ENCODE measurements around the gene GRK5. TPM values are rescaled to one million over a fixed set of nuclear protein-coding genes. Genes with fewer than 3 reads are reported as not detected.
"Not testable (repeated sequence)": the region's sequence is repeated elsewhere in the genome, so short reads cannot be mapped to it uniquely, and the experiment has no call there.

Gene GRK5
- total RNA-seq, 1 donor from 2014 or later: 43.2 TPM

DNA sequence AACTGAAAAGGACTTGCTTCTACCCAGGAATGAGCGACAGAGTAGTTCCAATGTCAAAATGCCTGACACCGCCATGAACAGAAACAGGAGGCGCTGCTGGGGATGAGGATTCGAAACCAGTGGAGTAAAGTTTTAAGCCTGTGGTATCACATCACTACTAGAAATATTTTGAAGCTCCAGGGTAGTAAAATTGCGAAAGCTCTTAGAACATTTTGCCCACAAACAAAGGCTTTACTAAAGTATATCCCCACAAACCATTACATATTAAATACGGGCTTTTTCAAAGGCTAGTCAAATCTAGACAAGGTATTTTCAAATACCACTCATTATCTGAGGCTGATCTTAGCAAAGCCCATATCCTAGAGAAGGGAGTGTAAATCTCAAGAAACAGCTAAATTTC lies 31.2 kb upstream of the GRK5 start:
- no peak for DNase-seq (ENCODE audit: extremely low spot score, unreplicated experiment)
- Mint-ChIP-seq H3K27me3 (ENCODE audit: unreplicated experiment) (no peaks in the 10 kb centered on the region), H3K4me3 (ENCODE audit: unreplicated experiment) (no peak overlapping the region), H3K9me3 (ENCODE audit: unreplicated experiment) (no peaks in the 10 kb centered on the region), H3K27ac (ENCODE audit: unreplicated experiment) (no peak overlapping the region), H3K36me3 (ENCODE audit: unreplicated experiment) (peaks cover 21% of the 10 kb centered on the region), H3K4me1 (ENCODE audit: unreplicated experiment) (peaks cover 31% of the 10 kb centered on the region)
- TF ChIP-seq, protein P1, sequence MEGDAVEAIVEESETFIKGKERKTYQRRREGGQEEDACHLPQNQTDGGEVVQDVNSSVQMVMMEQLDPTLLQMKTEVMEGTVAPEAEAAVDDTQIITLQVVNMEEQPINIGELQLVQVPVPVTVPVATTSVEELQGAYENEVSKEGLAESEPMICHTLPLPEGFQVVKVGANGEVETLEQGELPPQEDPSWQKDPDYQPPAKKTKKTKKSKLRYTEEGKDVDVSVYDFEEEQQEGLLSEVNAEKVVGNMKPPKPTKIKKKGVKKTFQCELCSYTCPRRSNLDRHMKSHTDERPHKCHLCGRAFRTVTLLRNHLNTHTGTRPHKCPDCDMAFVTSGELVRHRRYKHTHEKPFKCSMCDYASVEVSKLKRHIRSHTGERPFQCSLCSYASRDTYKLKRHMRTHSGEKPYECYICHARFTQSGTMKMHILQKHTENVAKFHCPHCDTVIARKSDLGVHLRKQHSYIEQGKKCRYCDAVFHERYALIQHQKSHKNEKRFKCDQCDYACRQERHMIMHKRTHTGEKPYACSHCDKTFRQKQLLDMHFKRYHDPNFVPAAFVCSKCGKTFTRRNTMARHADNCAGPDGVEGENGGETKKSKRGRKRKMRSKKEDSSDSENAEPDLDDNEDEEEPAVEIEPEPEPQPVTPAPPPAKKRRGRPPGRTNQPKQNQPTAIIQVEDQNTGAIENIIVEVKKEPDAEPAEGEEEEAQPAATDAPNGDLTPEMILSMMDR (IDR thresholded peaks at IDR 0.05): no peak

DNA sequence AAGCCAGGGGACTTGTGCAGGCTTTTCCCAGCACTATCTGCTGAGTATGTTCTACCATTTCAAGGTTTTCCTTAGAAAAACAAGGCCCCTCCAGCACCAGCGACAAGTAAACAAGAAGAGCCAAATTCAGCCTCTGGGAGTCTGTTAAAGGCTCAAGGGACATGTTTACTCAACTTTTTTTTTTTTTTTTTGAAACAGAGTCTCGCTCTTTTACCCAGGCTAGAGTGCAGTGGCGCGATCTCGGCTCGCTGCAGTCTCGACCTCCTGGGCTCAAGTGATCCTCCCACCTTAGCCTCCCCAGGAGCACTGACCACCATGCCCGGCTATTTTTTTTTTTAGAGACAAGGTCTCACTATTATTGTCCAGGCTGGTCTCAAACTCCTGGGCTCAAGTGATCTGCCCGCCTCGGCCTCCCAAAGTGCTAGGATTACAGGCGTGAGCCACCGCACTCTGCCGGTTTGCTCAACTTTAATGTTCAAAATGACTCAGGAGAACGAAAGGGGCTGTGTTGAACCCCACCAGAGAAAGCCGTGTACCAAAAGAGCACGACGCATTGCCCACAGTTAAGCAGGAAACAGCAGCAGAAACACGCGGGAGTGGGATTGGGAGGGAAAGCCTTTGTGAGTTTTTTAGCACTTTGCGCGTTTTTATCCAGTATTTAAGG lies 29.5 kb upstream of the GRK5 start:
- Mint-ChIP-seq H3K9me3 (ENCODE audit: unreplicated experiment) (no peaks in the 10 kb centered on the region), H3K27ac (ENCODE audit: unreplicated experiment) (peak overlapping the region; percentile 97)

DNA sequence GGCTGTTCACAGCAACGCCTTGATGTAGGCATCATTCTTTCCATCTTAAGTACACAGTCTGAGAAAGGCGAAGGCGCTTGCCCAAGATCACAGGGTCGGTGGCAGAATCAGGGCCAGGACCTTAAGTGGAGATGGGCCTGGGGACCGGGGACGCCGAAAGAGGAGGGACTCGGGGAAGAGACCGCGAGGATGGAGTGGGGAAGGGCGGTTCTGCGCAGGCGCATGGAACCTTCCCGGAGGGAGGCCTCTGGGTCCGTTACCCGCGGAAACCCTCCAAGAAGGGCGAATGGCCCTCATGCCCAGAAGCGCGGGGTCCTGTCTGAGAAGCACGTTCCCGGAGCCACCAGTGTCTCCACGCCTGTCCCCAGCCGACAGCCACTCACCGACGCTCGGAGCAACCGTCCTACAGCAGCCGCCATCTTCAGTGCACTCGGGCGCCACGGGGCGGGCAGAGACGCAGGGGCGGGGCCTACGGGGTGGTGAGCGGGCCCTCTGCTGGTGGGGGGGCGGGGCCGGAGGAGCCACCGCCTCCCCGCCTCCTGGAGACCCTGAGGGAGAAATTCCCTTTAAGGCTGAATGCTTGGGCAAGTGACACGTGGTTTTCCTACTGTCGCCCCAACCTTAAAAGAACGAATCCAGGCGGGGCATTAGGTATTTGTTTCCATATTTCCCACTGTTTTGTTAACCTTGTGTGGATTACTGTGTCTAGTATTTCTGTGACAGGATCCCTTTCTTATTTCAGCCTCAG lies 28.8 kb upstream of the GRK5 start, which contains the start of gene PRDX3:
Gene PRDX3, minus strand, starts transcription at position 441 of the 748 bp plus-strand sequence. Its CDS starts 22 bp downstream, at position 419.
- Mint-ChIP-seq H3K27me3 (ENCODE audit: unreplicated experiment) (no peaks in the 10 kb centered on the region), H3K9me3 (ENCODE audit: unreplicated experiment) (no peaks in the 10 kb centered on the region), H3K4me3 (ENCODE audit: unreplicated experiment) (peak within 1 kb of the TSS; percentile 87), H3K27ac (ENCODE audit: unreplicated experiment) (peak within 1 kb of the TSS; percentile 97), H3K4me1 (ENCODE audit: unreplicated experiment) (peaks cover 31% of the 10 kb centered on the region), H3K36me3 (ENCODE audit: unreplicated experiment) (peaks cover 7% of the 10 kb centered on the region)
- DNase-seq (ENCODE audit: extremely low spot score, unreplicated experiment): peak; percentile 98
- TF ChIP-seq, protein P1 (IDR thresholded peaks at IDR 0.05): peak; percentile 31

More for the DNA sequence above, 29.5 kb upstream of the GRK5 start:
- Mint-ChIP-seq H3K4me3 (ENCODE audit: unreplicated experiment) (peak overlapping the region; percentile 87), H3K27me3 (ENCODE audit: unreplicated experiment) (no peaks in the 10 kb centered on the region), H3K4me1 (ENCODE audit: unreplicated experiment) (peaks cover 31% of the 10 kb centered on the region), H3K36me3 (ENCODE audit: unreplicated experiment) (peaks cover 8% of the 10 kb centered on the region)
- TF ChIP-seq, protein P1 (IDR thresholded peaks at IDR 0.05): no peak
- DNase-seq (ENCODE audit: extremely low spot score, unreplicated experiment): no peak

DNA sequence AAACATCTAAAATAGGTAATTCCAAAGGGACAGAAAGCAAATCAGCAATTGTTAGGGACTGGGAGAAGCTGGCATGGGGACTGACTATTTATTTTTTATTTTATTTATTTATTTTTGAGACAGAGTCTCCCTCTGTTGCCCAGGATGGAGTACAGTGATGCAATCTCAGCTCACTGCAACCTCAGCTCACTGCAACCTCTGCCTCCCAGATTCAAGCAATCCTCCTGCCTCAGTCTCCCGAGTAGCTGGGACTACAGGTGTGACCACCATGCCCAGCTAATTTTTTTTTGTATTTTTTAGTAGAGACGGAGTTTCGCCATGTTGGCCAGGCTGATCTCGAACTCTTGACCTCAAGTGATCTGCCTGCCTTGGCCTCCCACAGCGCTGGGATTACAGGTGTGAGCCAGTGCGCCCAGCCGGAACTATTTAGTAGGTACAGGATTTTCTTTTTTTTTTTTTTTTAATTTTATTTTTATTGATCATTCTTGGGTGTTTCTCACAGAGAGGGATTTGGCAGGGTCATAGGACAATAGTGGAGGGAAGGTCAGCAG lies 26.4 kb upstream of the GRK5 start:
- H3K4me3 Mint-ChIP-seq (ENCODE audit: unreplicated experiment): not testable (repeated sequence)
- peaks cover 27% of the 10 kb centered on the region for H3K4me1 Mint-ChIP-seq (ENCODE audit: unreplicated experiment)

DNA sequence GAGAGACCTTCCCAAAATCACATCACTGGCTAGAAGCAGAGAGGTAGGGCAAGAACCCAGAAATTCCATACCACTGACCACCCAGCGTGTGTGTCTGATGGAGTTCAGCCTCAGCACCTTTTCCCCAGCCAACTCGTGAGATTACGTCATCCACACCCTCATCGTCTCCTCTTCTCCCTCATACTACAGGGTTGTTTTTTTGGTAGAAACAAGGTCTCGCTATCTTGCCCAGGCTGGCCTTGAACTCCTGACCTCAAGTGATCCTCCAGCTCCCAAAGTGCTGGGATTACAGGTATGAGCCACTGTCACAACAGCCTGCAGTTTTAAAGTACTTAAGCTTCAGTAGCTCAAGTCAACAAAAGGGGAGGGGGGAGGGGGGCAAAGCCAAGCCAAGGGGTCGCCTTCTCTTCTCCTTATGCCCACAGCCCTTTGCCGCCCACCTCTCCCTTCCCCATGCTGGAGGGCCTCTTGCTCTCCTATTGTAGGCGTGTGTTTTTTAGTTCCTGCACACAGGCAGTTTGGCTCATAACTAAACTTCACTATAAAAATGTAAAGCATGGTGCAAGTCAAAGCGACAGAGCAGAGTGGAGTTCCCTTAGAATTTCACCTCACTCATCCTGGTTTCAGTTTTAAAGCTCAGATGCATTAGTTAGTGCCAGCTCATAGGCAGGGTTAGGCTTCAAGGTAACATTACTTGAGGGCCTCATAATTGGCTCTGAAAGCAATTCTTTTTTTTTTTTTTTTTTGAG lies 23.5 kb upstream of the GRK5 start:
- H3K4me1 Mint-ChIP-seq (ENCODE audit: unreplicated experiment): peaks cover 6% of the 10 kb centered on the region
- H3K9me3 Mint-ChIP-seq (ENCODE audit: unreplicated experiment): no peaks in the 10 kb centered on the region
- no peaks in the 10 kb centered on the region for H3K27me3 Mint-ChIP-seq (ENCODE audit: unreplicated experiment)
- no peak for DNase-seq (ENCODE audit: extremely low spot score, unreplicated experiment)
- H3K27ac Mint-ChIP-seq (ENCODE audit: unreplicated experiment): no peak overlapping the region
- H3K4me3 Mint-ChIP-seq (ENCODE audit: unreplicated experiment): no peak overlapping the region
- no peaks in the 10 kb centered on the region for H3K36me3 Mint-ChIP-seq (ENCODE audit: unreplicated experiment)
- TF ChIP-seq, protein P1 (IDR thresholded peaks at IDR 0.05): no peak

More for the DNA sequence above, 26.4 kb upstream of the GRK5 start:
- not testable (repeated sequence) for H3K27me3 Mint-ChIP-seq (ENCODE audit: unreplicated experiment); H3K36me3 Mint-ChIP-seq (ENCODE audit: unreplicated experiment); H3K27ac Mint-ChIP-seq (ENCODE audit: unreplicated experiment); DNase-seq (ENCODE audit: extremely low spot score, unreplicated experiment); H3K9me3 Mint-ChIP-seq (ENCODE audit: unreplicated experiment)
